ENCODE measurements around the gene NUSAP1. TPM values are rescaled to one million over a fixed set of nuclear protein-coding genes. Genes with fewer than 3 reads are reported as not detected.
"Not testable (repeated sequence)": the region's sequence is repeated elsewhere in the genome, so short reads cannot be mapped to it uniquely, and the experiment has no call there.

Gene NUSAP1
- 45.4 to 52.5 TPM (median 46.1 TPM) in 3 replicates for total RNA-seq

- H3K36me3 Mint-ChIP-seq, result peaks cover 2% of the 10 kb centered on the region
Observed at GRCh38 chr15:41332194-41333025, at the start of gene NUSAP1, which contains the start of gene OIP5. Gene NUSAP1 (plus strand): TSS chr15:41332881. CDS start chr15:41332958, 77 bp downstream. Gene OIP5 (minus strand): TSS chr15:41332591. CDS start chr15:41332561, 30 bp downstream.

GRCh38 chr15:41282980-41283652, 49.6 kb upstream of the NUSAP1 start:
- Mint-ChIP-seq H3K4me1 (peaks cover 15% of the 10 kb centered on the region), H3K4me3 (peak overlapping the region; percentile 93), H3K36me3 (peaks cover 35% of the 10 kb centered on the region), H3K27ac (peak overlapping the region; percentile 98)
- H3K27me3 Mint-ChIP-seq (ENCODE audit: low read depth); DNase-seq (ENCODE audit: low spot score in 2 of 2, unreplicated experiment in 2 of 2); H3K9me3 Mint-ChIP-seq: not testable (repeated sequence)

More at GRCh38 chr15:41332194-41333025, at the start of gene NUSAP1, which contains the start of gene OIP5:
- no peaks in the 10 kb centered on the region for H3K9me3 Mint-ChIP-seq
- peak within 1 kb of the TSS; percentile 100 for H3K27ac Mint-ChIP-seq
- H3K27me3 Mint-ChIP-seq (ENCODE audit: low read depth), result no peaks in the 10 kb centered on the region
- TF ChIP-seq CTCF (IDR thresholded peaks at IDR 0.05; ENCODE audit: unreplicated experiment), result peak; percentile 75
- H3K4me1 Mint-ChIP-seq, result peaks cover 30% of the 10 kb centered on the region
- DNase-seq (ENCODE audit: low spot score in 2 of 2, unreplicated experiment in 2 of 2), result peak; percentile 92 to 96
- H3K4me3 Mint-ChIP-seq, result peak within 1 kb of the TSS; percentile 100

- Mint-ChIP-seq H3K36me3 (peaks cover 34% of the 10 kb centered on the region), H3K4me3 (peak overlapping the region; percentile 93)
- no peak for TF ChIP-seq CTCF (IDR thresholded peaks at IDR 0.05; ENCODE audit: unreplicated experiment)
Observed at GRCh38 chr15:41283653-41284426, 48.8 kb upstream of the NUSAP1 start.

GRCh38 chr15:41284427-41285177, 48.1 kb upstream of the NUSAP1 start:
- no peak for DNase-seq (ENCODE audit: low spot score in 2 of 2, unreplicated experiment in 2 of 2)
- H3K4me1 Mint-ChIP-seq, result peaks cover 15% of the 10 kb centered on the region
- no peaks in the 10 kb centered on the region for H3K27me3 Mint-ChIP-seq (ENCODE audit: low read depth)

More at GRCh38 chr15:41283653-41284426, 48.8 kb upstream of the NUSAP1 start:
- peak; percentile 97 for DNase-seq (ENCODE audit: low spot score in 2 of 2, unreplicated experiment in 2 of 2)
- Mint-ChIP-seq H3K9me3 (no peaks in the 10 kb centered on the region), H3K4me1 (peaks cover 15% of the 10 kb centered on the region), H3K27me3 (ENCODE audit: low read depth) (no peaks in the 10 kb centered on the region), H3K27ac (peak overlapping the region; percentile 98)

GRCh38 chr15:41285285-41285684, 47.4 kb upstream of the NUSAP1 start:
- Mint-ChIP-seq H3K9me3 (no peaks in the 10 kb centered on the region), H3K4me3 (peak overlapping the region; percentile 93), H3K27me3 (ENCODE audit: low read depth) (no peaks in the 10 kb centered on the region), H3K4me1 (peaks cover 15% of the 10 kb centered on the region), H3K27ac (peak overlapping the region; percentile 97), H3K36me3 (peaks cover 23% of the 10 kb centered on the region)
- TF ChIP-seq CTCF (IDR thresholded peaks at IDR 0.05; ENCODE audit: unreplicated experiment), result no peak
- DNase-seq (ENCODE audit: low spot score in 2 of 2, unreplicated experiment in 2 of 2), result no peak

More at GRCh38 chr15:41284427-41285177, 48.1 kb upstream of the NUSAP1 start:
- TF ChIP-seq CTCF (IDR thresholded peaks at IDR 0.05; ENCODE audit: unreplicated experiment), result no peak
- H3K9me3 Mint-ChIP-seq, result no peaks in the 10 kb centered on the region
- H3K27ac Mint-ChIP-seq, result peak overlapping the region; percentile 97
- peak overlapping the region; percentile 93 for H3K4me3 Mint-ChIP-seq
- peaks cover 28% of the 10 kb centered on the region for H3K36me3 Mint-ChIP-seq

Data from mesothelial cell of epicardium (in vitro differentiated cells).